H1 (cell line): Measurements from ENCODE around the gene USH2A. TPM values are rescaled to one million over a fixed set of nuclear protein-coding genes. Genes with fewer than 3 reads are reported as not detected.

Experiments used
- CTCF ChIA-PET: fragments of 300-600 bp; sonication (Branson Sonifier 250); formaldehyde crosslinking; loops from one replicate; lab custom pipeline; 2021; ENCODE audit not compliant: partially characterized antibody; lab: Charles Lee
- POLR2A ChIA-PET: fragments of 300-600 bp; sonication (Branson Sonifier 250); formaldehyde crosslinking; loops from one replicate; lab custom pipeline; 2021; ENCODE audit warnings: inconsistent platforms; ENCODE audit not compliant: partially characterized antibody; lab: Charles Lee
- DNase-seq, 2 experiments: peaks; one replicate each; pipeline versions ENCODE4 v3.0.0 to v3.0.0-alpha.2; 2010 to 2022; ENCODE audit warnings: low spot score in 2 of 2, low read depth in 1 of 2, mixed read lengths in 1 of 2
- FAIRE-seq: peaks from 2 replicates; lab custom pipeline; 2011; peaks lifted over from hg19 to GRCh38; lab: Jason Lieb, UNC
- H2AFZ ChIP-seq: 2 replicates; pipeline ENCODE4 v1.8.1; 2012; ENCODE audit warnings: low read length, inconsistent platforms
- H2AK5ac ChIP-seq: 2 replicates; pipeline ENCODE4 v1.6.1; 2013; ENCODE audit warnings: low read depth, low read length
- H2BK120ac ChIP-seq: replicated peaks from 2 replicates; pipeline ENCODE3; 2013; ENCODE audit warnings: low read depth, low read length, inconsistent platforms
- H2BK12ac ChIP-seq: 2 replicates; pipeline ENCODE4 v1.6.1; 2013; ENCODE audit warnings: low read depth, low read length
- H2BK15ac ChIP-seq: 2 replicates; pipeline ENCODE4 v1.6.1; 2013; ENCODE audit warnings: low read length
- H2BK20ac ChIP-seq: 2 replicates; pipeline ENCODE4 v1.6.1; 2013; ENCODE audit warnings: low read length
- H2BK5ac ChIP-seq: 2 replicates; pipeline ENCODE4 v1.6.1; 2013; ENCODE audit warnings: low read depth, low read length
- H3K14ac ChIP-seq: 2 replicates; pipeline ENCODE4 v1.6.1; 2013; ENCODE audit warnings: inconsistent platforms; ENCODE audit not compliant: insufficient read length
- H3K18ac ChIP-seq: 2 replicates; pipeline ENCODE4 v1.6.1; 2013; ENCODE audit warnings: low read length; ENCODE audit errors: extremely low read depth
- H3K23ac ChIP-seq: 2 replicates; pipeline ENCODE4 v1.6.1; 2013; ENCODE audit warnings: inconsistent platforms; ENCODE audit not compliant: insufficient read length
- H3K23me2 ChIP-seq: 2 replicates; pipeline ENCODE4 v1.6.1; 2013; ENCODE audit warnings: low read depth, low read length
- H3K27ac ChIP-seq: 2 replicates; pipeline ENCODE4 v1.6.1; 2011; ENCODE audit warnings: low read depth, low read length, inconsistent platforms
- H3K27me3 ChIP-seq, 4 experiments: replicated peaks in 1 of 4; 1 replicate in 1 of 4; 2 replicates in 3 of 4; pipeline versions ENCODE4 v1.6.1 to v1.8.1; 2011 to 2013; ENCODE audit warnings: low read length in 3 of 4, mild to moderate bottlenecking in 3 of 4, inconsistent platforms in 2 of 4, mixed read lengths in 2 of 4, moderate library complexity in 1 of 4; ENCODE audit not compliant: control insufficient read depth in 3 of 4, insufficient read depth in 3 of 4; ENCODE audit errors: extremely low read depth in 1 of 4
- H3K36me3 ChIP-seq, 4 experiments: 2 replicates each; pipeline versions ENCODE4 v1.6.1 to v1.8.1; 2011 to 2013; ENCODE audit warnings: mild to moderate bottlenecking in 4 of 4, low read length in 3 of 4, moderate library complexity in 2 of 4, control low read depth in 1 of 4, inconsistent platforms in 1 of 4; ENCODE audit not compliant: insufficient read depth in 4 of 4, control insufficient read depth in 2 of 4
- H3K4ac ChIP-seq: replicated peaks from 2 replicates; pipeline ENCODE3; 2013; ENCODE audit warnings: low read length, low read depth, mixed read lengths, inconsistent platforms; ENCODE audit not compliant: insufficient read length
- H3K4me1 ChIP-seq, 4 experiments: replicated peaks in 1 of 4; 1 replicate in 1 of 4; 2 replicates in 3 of 4; pipeline versions ENCODE4 v1.6.1 to v1.8.1; 2011 to 2013; ENCODE audit warnings: low read length in 3 of 4, inconsistent platforms in 2 of 4, mixed read lengths in 1 of 4; ENCODE audit not compliant: insufficient read depth in 4 of 4, control insufficient read depth in 3 of 4
- H3K4me2 ChIP-seq, 2 experiments: 2 replicates each; pipeline versions ENCODE4 v1.6.1 to v1.8.1; 2011 to 2013; ENCODE audit warnings: low read depth in 2 of 2, low read length in 2 of 2, control low read depth in 1 of 2, inconsistent platforms in 1 of 2, mild to moderate bottlenecking in 1 of 2; ENCODE audit not compliant: insufficient read depth in 1 of 2
- H3K4me3 ChIP-seq, 4 experiments: fragments of 200-600, 300-600 bp in 1 of 4; sonication (generic), shearing (Covaris generic), sonication (Bioruptor Twin) in 1 of 4; 2 replicates each; pipeline versions ENCODE4 v1.5.1 to v1.8.1; 2011 to 2016; ENCODE audit warnings: low read length in 4 of 4, low read depth in 3 of 4, control low read depth in 2 of 4, inconsistent platforms in 2 of 4, mild to moderate bottlenecking in 2 of 4, mixed read lengths in 1 of 4, moderate library complexity in 1 of 4; ENCODE audit not compliant: insufficient read depth in 2 of 4; ENCODE audit errors: extremely low read depth in 1 of 4
- H3K56ac ChIP-seq: replicated peaks from 2 replicates; pipeline ENCODE3; 2013; ENCODE audit warnings: low read depth, mild to moderate bottlenecking, mixed read lengths, low read length, inconsistent platforms; ENCODE audit not compliant: insufficient read length
- H3K79me1 ChIP-seq: 2 replicates; pipeline ENCODE4 v1.6.1; 2013; ENCODE audit warnings: low read depth, low read length, control low read depth
- H3K79me2 ChIP-seq, 2 experiments: 2 replicates each; pipeline versions ENCODE4 v1.6.1 to v1.8.1; 2012 to 2013; ENCODE audit warnings: low read length in 2 of 2, mild to moderate bottlenecking in 2 of 2, inconsistent platforms in 1 of 2; ENCODE audit not compliant: insufficient read depth in 2 of 2, control insufficient read depth in 1 of 2
- H3K9ac ChIP-seq, 4 experiments: replicated peaks in 1 of 4; 1 replicate in 1 of 4; 2 replicates in 3 of 4; pipeline versions ENCODE4 v1.6.1 to v1.8.1; 2011 to 2013; ENCODE audit warnings: low read depth in 3 of 4, low read length in 3 of 4, control low read depth in 2 of 4, mild to moderate bottlenecking in 2 of 4, moderate library complexity in 2 of 4, inconsistent platforms in 1 of 4; ENCODE audit errors: extremely low read depth in 1 of 4
- H3K9me3 ChIP-seq, 2 experiments: 2 replicates each; pipeline versions ENCODE4 v1.6.1 to v1.8.1; 2012 to 2013; ENCODE audit warnings: mild to moderate bottlenecking in 2 of 2, moderate library complexity in 2 of 2, control low read depth in 1 of 2, inconsistent platforms in 1 of 2, low read depth in 1 of 2, low read length in 1 of 2, mixed read lengths in 1 of 2; ENCODE audit not compliant: insufficient read depth in 2 of 2
- H4K20me1 ChIP-seq, 2 experiments: replicated peaks in 1 of 2; 2 replicates each; pipeline versions ENCODE3 to v1.8.1; 2011 to 2013; ENCODE audit warnings: inconsistent platforms in 2 of 2, low read length in 2 of 2, mild to moderate bottlenecking in 1 of 2; ENCODE audit not compliant: insufficient read depth in 2 of 2, control insufficient read depth in 1 of 2
- H4K5ac ChIP-seq: 2 replicates; pipeline ENCODE4 v1.6.1; 2013; ENCODE audit warnings: low read length, low read depth, mixed read lengths, inconsistent platforms; ENCODE audit not compliant: insufficient read length
- H4K8ac ChIP-seq: 2 replicates; pipeline ENCODE4 v1.8.0; 2013; ENCODE audit warnings: mild to moderate bottlenecking, moderate library complexity, low read length, inconsistent platforms; ENCODE audit not compliant: insufficient read depth; ENCODE audit errors: extremely low read depth
- H4K91ac ChIP-seq: replicated peaks from 2 replicates; pipeline ENCODE3; 2013; ENCODE audit warnings: low read length, mixed read lengths, inconsistent platforms; ENCODE audit not compliant: insufficient read length
- JUND ChIP-seq: IDR thresholded peaks from 2 replicates; pipeline ENCODE4 v1.6.1; 2011; ENCODE audit warnings: mild to moderate bottlenecking, improper control_type of control experiment, low read length
- SRF ChIP-seq: IDR thresholded peaks from 2 replicates; pipeline ENCODE4 v1.6.1; 2011; ENCODE audit warnings: mild to moderate bottlenecking, low read depth, low read length, moderate library complexity
- TCF12 ChIP-seq: IDR thresholded peaks from 2 replicates; pipeline ENCODE4 v1.6.1; 2011; ENCODE audit warnings: low read depth, mild to moderate bottlenecking, low read length
- WGBS, 2 experiments: shearing (Covaris generic) in 1 of 2; methylation state at CpG; one replicate each; pipeline versions ENCODE4 v1.1.6 to v1.1.7; 2013 to 2015; ENCODE audit warnings: low lambda C conversion rate in 2 of 2, mixed read lengths in 2 of 2, inconsistent platforms in 1 of 2, low coverage in 1 of 2, missing lambda C conversion rate in 1 of 2; ENCODE audit not compliant: insufficient replicate concordance in 2 of 2, insufficient coverage in 1 of 2, insufficient read length in 1 of 2; ENCODE audit errors: extremely low coverage in 1 of 2, missing lambda C conversion rate in 1 of 2; 5-methylcytosine and 5-hydroxymethylcytosine counted together
- polyA plus RNA-seq, 7 experiments: library from polyadenylated mRNA; depleted of rRNA in 3 of 7; stranded (reverse) in 5 of 7; unstranded in 2 of 7; fragments of >200 nt in 5 of 7; fragments of 200-250 nt in 2 of 7; gene quantifications; 1 replicate in 5 of 7; 2 replicates in 1 of 7; 4 replicates in 1 of 7; pipeline versions ENCODE4 v1.2.1 to v1.2.3, GENCODE V29; 2011 to 2013; ENCODE audit warnings: missing spikeins in 2 of 7, mixed read lengths in 2 of 7
- total RNA-seq: library from RNA; stranded (reverse); fragmentation: NEBNext Ultra II Directional; extraction: Animal tissue kit (Norgen Biotek cat#: 25700); gene quantifications from 2 replicates; pipeline ENCODE4 v1.2.1, GENCODE V29; 2021

USH2A gene
- total and polyA plus RNA-seq, 2 of the 8 experiments (the other 6 are each of a cell fraction or from before 2014, with no cell fraction given) = 0.02 to 0.17 TPM

GRCh38 chr1:216153130-216153529 lies 270.1 kb downstream of the USH2A start:
- no peak overlapping the region for H3K4me2 ChIP-seq
- no peak overlapping the region for H3K14ac ChIP-seq
- peaks cover 0 to 3% (median 0%) of the 10 kb centered on the region in 4 experiments; a peak in 1 of 8 replicates for H3K36me3 ChIP-seq
- no peak overlapping the region for H4K8ac ChIP-seq
- no peak overlapping the region for H3K18ac ChIP-seq
- no peak overlapping the region for H3K4me3 ChIP-seq
- no peak overlapping the region for H2BK15ac ChIP-seq
- no peak overlapping the region for H2BK120ac ChIP-seq
- H3K4ac ChIP-seq = no peak overlapping the region
- no peaks in the 10 kb centered on the region for H3K27me3 ChIP-seq
- H4K91ac ChIP-seq = peak overlapping the region; percentile 29
- H3K23me2 ChIP-seq = no peaks in the 10 kb centered on the region
- no peaks in the 10 kb centered on the region for H4K20me1 ChIP-seq
- POLR2A ChIA-PET = no interaction called here
- CTCF ChIA-PET = no interaction called here
- H3K4me1 ChIP-seq = no peaks in the 10 kb centered on the region
- no peaks in the 10 kb centered on the region; a peak in 1 of 4 replicates for H3K9me3 ChIP-seq
- no peaks in the 10 kb centered on the region for H3K79me2 ChIP-seq
- H2AK5ac ChIP-seq = 0 out of 2 replicates have a peak overlapping the region, but pooled peaks have one; percentile 15
- no peaks in the 10 kb centered on the region for H3K79me1 ChIP-seq
- no peak overlapping the region for H3K27ac ChIP-seq
- H3K23ac ChIP-seq = no peak overlapping the region
- FAIRE-seq (no peak), DNase-seq (no peak)
- H4K5ac ChIP-seq = no peak overlapping the region
- H2AFZ ChIP-seq = no peak overlapping the region
- no peak overlapping the region for H3K56ac ChIP-seq
- H3K9ac ChIP-seq = no peak overlapping the region
- H2BK5ac ChIP-seq = peak overlapping the region; percentile 81; the same call in 1 of the 2 replicates
- H2BK12ac ChIP-seq = no peak overlapping the region; the same call in 1 of the 2 replicates
- H2BK20ac ChIP-seq = 0 out of 2 replicates have a peak overlapping the region, but pooled peaks have one; percentile 43
- 94% methylated on average over 2 of the region's 2 CpGs; no CpG with 5 or more reads in 1 of the 2 experiments for WGBS, 2 experiments
- TF ChIP-seq JUND (no peak), TCF12 (no peak), SRF (no peak)
